Left lung (tissue), 10 donors: Measurements from ENCODE around the gene ST6GALNAC3. TPM values are rescaled to one million over a fixed set of nuclear protein-coding genes. Genes with fewer than 3 reads are reported as not detected.
A peak's percentile ranks its signal among the peaks of the same experiment; 100 is the strongest.

ENCODE experiments used
- ATAC-seq: fragments of 200-7000 bp; cut with Tn5 transposase; one replicate; pipeline ENCODE4 v1.9.1; 2020; ENCODE audit warnings: moderate library complexity
- DNase-seq, 4 donors: peaks; one replicate each; pipeline ENCODE4 v3.0.0-alpha.2; 2013 to 2020
- H3K27ac ChIP-seq, 2 donors: fragments of 200-600 bp; sonication (generic) in 1 of 2; one replicate each; pipeline versions ENCODE4 v1.5.0 to v1.8.0; 2020 to 2021
- H3K27me3 ChIP-seq, 2 donors: fragments of 200-600 bp; sonication (generic) in 1 of 2; one replicate each; pipeline versions ENCODE4 v1.5.0 to v1.8.0; 2020 to 2021
- H3K36me3 ChIP-seq, 2 donors: fragments of 200-600 bp; sonication (generic) in 1 of 2; one replicate each; pipeline versions ENCODE4 v1.5.0 to v1.8.0; 2020 to 2021
- H3K4me1 ChIP-seq, 2 donors: fragments of 200-600 bp; one replicate each; pipeline ENCODE4 v1.8.0; 2021
- H3K4me3 ChIP-seq, 2 donors: fragments of 200-600 bp; sonication (generic) in 1 of 2; one replicate each; pipeline versions ENCODE4 v1.5.0 to v1.8.0; 2020 to 2021; ENCODE audit warnings: mild to moderate bottlenecking in 1 of 2
- H3K9me3 ChIP-seq, 2 donors: fragments of 200-600 bp; sonication (generic) in 1 of 2; one replicate each; pipeline versions ENCODE4 v1.5.0 to v1.8.0; 2020 to 2021
- intact Hi-C, 2 donors: fragments of 100-400 bp; cut with DNase I; formaldehyde crosslinking; loops; one replicate each; pipeline versions ENCODE4 v1.11.2 to v1.14.2; 2022
- polyA plus RNA-seq, 6 donors: library from polyadenylated mRNA; unstranded; fragments of 120-200 nt; gene quantifications; one replicate each; pipeline ENCODE4 v1.2.1, GENCODE V29; 2013; ENCODE audit not compliant: insufficient read length in 6 of 6
- total RNA-seq, 2 donors: library from RNA; stranded (reverse); fragmentation: NEBNext Ultra II Directional; extraction: Animal tissue kit (Norgen Biotek cat#: 25700); gene quantifications; one replicate each; pipeline ENCODE4 v1.2.1, GENCODE V29; 2021
- TF ChIP-seq, protein P1 (sequence below), 2 donors: fragments of 200-600 bp; sonication (generic) in 1 of 2; IDR thresholded peaks; one replicate each; pipeline versions ENCODE4 v1.5.0 to v1.8.0; 2021; ENCODE audit warnings: antibody characterized with exemption in 2 of 2
- donor health status: DM: no; HTN: yes; CAD: no.
- donor health status: DM: no; HTN: no; CAD: no.

Gene ST6GALNAC3
- total and polyA plus RNA-seq, 8 donors, result 3.4 to 37.7 (median 30.1) TPM

DNA sequence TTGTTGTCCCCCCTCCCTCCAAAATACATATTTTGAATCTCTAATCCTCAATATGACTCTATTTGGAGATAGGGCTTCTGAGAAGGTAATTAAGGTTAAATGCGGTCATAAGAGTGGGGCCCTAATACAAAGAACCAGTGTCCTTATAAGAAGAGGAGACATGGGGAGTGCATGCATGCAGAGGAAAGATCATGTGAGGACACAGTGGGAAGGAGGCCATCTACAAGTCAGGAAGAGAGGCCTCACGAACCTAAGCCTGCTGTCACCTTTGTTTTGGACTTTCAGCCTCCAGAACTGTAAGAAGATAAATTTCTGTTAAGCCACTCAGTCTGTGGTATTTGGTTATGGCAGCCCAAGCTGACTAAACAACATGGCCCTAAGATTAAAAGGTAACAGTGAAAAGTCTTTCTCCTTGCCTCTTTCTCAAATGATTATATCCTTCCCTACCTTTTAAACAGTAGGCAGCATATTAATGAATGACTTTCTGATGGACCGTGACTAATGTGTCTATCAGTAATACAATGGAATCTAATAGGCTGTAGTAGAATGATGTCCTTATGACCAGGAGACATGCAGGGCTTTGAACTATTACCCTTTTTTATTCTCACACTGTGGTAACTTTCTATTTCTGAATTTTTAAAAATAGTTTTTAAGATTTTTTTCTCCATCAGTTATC, 40.6 kb upstream of the ST6GALNAC3 start:
- no peak overlapping the region for H3K4me3 ChIP-seq
- no peak overlapping the region for H3K27ac ChIP-seq
- intact Hi-C loops, result no loop called here
- ATAC-seq (no peak), DNase-seq (no peak)
- H3K4me1 ChIP-seq, result no peaks in the 10 kb centered on the region
- TF ChIP-seq, protein P1, sequence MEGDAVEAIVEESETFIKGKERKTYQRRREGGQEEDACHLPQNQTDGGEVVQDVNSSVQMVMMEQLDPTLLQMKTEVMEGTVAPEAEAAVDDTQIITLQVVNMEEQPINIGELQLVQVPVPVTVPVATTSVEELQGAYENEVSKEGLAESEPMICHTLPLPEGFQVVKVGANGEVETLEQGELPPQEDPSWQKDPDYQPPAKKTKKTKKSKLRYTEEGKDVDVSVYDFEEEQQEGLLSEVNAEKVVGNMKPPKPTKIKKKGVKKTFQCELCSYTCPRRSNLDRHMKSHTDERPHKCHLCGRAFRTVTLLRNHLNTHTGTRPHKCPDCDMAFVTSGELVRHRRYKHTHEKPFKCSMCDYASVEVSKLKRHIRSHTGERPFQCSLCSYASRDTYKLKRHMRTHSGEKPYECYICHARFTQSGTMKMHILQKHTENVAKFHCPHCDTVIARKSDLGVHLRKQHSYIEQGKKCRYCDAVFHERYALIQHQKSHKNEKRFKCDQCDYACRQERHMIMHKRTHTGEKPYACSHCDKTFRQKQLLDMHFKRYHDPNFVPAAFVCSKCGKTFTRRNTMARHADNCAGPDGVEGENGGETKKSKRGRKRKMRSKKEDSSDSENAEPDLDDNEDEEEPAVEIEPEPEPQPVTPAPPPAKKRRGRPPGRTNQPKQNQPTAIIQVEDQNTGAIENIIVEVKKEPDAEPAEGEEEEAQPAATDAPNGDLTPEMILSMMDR (IDR thresholded peaks at IDR 0.05), result no peak
- no peaks in the 10 kb centered on the region for H3K36me3 ChIP-seq
- no peaks in the 10 kb centered on the region for H3K9me3 ChIP-seq
- no peaks in the 10 kb centered on the region for H3K27me3 ChIP-seq

DNA sequence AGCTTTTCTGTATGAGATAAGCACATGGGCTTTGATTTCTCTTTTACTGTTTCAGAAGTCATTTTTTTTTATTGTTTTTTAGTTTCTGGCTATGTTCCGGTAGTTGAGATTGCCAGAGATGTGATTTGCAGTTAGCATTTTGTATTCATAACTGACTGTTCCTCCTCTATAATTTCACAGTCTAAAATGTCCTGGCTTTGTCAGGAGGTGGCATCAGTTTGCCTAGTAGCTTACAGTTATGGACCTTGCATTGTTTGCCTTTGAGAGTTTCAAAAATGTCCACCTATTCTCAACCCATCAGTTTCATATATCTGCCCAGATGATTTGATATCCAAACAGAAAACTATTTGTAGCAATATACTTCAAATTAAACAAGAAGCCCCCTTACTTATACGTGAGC, 39.5 kb upstream of the ST6GALNAC3 start:
- ATAC-seq (peak; percentile 51), DNase-seq (no peak)
- intact Hi-C loops, result no loop called here
- no peaks in the 10 kb centered on the region for H3K36me3 ChIP-seq
- no peaks in the 10 kb centered on the region for H3K27me3 ChIP-seq
- H3K4me3 ChIP-seq, result no peak overlapping the region
- H3K27ac ChIP-seq, result no peak overlapping the region
- H3K9me3 ChIP-seq, result no peaks in the 10 kb centered on the region
- TF ChIP-seq, protein P1 (IDR thresholded peaks at IDR 0.05), result peak in 1 of 2 donors; percentile 24
- no peaks in the 10 kb centered on the region for H3K4me1 ChIP-seq

DNA sequence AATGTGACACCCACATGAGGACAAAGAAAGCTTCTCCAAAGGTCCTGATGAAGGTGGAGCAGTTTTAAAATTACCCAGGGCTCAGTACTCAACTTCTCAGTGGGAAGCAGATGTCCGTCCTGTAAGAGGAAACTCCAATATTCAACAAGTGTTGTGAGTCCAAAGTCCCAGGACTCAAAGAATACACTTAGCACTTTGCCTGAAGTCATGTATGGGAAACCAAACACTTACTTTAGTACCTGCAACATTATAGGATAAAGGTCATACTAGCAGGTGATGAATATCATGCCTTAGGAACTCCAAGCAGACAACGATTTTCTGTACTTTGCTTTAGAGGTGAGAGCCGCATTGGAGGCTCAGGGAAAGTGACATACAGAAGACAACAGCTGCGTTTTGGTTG, 37.2 kb upstream of the ST6GALNAC3 start:
- Histone ChIP-seq H3K4me1 (no peaks in the 10 kb centered on the region), H3K36me3 (no peaks in the 10 kb centered on the region), H3K27me3 (no peaks in the 10 kb centered on the region), H3K4me3 (no peak overlapping the region), H3K27ac (no peak overlapping the region), H3K9me3 (no peaks in the 10 kb centered on the region)
- intact Hi-C loops, result no loop called here
- TF ChIP-seq, protein P1 (IDR thresholded peaks at IDR 0.05), result no peak
- no peak for DNase-seq
- no peak for ATAC-seq

DNA sequence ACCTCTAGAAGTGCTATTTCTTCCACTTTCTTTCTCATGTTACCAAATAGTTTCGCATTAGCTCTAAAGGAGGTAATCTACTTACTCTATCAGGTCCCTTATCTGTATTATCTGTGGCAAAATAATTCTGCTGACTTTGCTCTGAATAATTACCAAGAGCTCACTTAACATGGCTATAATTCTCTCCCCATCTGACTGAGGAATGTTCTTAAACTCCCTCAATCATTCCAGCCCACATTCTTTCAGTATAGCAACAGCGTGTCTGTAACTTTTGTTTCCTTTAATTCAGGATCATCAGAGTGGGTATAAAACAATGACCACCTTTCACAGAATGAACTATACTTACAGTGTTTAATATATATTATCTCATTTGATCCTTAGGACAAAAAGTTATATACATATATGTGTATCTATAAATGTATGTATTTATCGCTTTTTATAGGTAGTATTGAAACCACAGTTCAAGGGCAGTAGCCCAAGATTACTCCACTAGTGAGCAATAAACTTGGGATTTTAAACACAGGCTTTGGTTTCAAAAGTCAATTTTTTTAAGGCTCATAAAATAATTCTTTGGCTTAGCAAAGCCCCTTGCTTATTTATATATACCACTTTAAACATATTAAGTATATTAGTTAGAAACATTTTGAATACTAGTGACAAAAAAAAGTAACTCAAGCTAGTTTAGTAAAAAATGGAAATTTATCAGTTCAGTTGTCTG, 36.1 kb upstream of the ST6GALNAC3 start:
- H3K4me3 ChIP-seq, result no peak overlapping the region
- ATAC-seq (peak; percentile 21), DNase-seq (no peak)
- H3K36me3 ChIP-seq, result no peaks in the 10 kb centered on the region
- H3K27me3 ChIP-seq, result no peaks in the 10 kb centered on the region
- no peaks in the 10 kb centered on the region for H3K9me3 ChIP-seq
- TF ChIP-seq, protein P1 (IDR thresholded peaks at IDR 0.05), result no peak
- H3K27ac ChIP-seq, result no peak overlapping the region
- H3K4me1 ChIP-seq, result no peaks in the 10 kb centered on the region
- intact Hi-C loops, result no loop called here

DNA sequence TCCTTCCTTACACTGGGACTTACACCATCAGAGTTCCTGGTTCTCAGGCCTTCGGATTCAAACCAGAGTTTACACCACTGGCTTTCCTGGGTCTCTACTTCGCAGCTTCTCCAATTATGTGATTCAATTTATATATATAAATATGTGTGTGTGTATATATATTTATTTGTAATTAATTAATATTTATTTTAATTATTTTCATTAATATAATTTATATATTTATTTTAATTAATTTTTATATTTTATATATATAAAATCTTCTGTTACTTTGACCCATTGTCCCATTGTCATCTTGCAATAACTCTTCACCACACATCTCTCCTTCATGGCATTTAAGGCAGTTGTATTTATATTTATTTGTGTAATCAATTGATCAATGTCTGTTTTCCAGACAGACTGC, 28.4 kb upstream of the ST6GALNAC3 start:
- Histone ChIP-seq H3K27me3 (no peaks in the 10 kb centered on the region), H3K9me3 (no peaks in the 10 kb centered on the region), H3K4me1 (no peaks in the 10 kb centered on the region), H3K27ac (no peak overlapping the region), H3K36me3 (no peaks in the 10 kb centered on the region), H3K4me3 (no peak overlapping the region)
- intact Hi-C loops, result no loop called here
- DNase-seq (no peak), ATAC-seq (no peak)
- TF ChIP-seq, protein P1 (IDR thresholded peaks at IDR 0.05), result no peak
